Mucosa of gallbladder (tissue), 1 donor: ENCODE measurements around the gene SRGAP1. TPM values are rescaled to one million over a fixed set of nuclear protein-coding genes. Genes with fewer than 3 reads are reported as not detected.

Experiments
- DNase-seq: peaks from one replicate; pipeline ENCODE4 v3.0.0-alpha.2; 2020; ENCODE audit warnings: low spot score
- total RNA-seq: library from RNA; stranded (reverse); gene quantifications from one replicate; pipeline ENCODE4 v1.2.1, GENCODE V29; 2021
- donor health status: DM: no; HTN: no; CAD: no.

Gene SRGAP1
- total RNA-seq, 1 donor from 2014 or later: 13.5 TPM

DNA sequence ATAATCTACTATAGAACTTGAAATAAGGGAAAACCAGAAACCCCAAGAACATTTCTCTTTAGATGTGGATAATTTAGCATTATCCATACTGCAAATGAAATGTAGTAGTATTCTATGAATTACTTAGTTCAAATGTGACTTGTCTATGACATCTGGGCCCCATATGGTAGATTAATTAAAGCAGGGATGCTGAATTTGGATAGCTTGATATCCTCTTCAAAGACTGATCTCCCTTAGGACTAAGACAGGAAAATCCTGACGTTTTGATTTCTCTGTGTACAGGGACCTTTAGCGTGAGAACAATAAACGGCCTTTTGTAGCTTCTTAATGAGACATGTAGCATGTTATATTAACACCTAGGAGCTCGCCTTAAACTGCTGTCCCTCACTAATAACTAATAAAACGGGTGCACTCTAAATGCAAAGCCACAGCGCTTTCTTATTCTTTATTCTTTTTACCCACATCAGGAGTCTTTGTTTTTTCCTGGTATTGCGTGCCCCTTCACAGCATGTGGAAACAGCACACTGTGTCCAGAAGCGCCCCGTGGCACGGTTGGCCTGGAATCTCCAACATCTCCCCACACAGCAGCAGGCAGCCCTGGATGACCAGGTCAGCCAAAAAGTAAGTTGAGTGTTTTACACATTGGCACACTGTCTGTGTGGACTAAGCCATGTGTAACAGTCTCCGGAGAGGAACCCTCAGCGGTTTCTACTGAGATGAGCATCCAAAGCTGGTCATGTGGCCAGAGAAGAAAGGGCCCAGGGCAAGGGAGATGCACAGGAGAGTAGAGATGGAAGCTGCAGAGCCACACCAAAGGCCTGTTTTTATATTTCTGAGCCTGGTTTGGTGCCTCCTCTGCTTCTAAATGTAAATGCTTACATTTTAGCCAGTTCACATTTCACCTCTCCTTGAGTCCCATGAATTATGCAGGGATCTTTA lies 93.1 kb downstream of the SRGAP1 start:
- no peak for DNase-seq

DNA sequence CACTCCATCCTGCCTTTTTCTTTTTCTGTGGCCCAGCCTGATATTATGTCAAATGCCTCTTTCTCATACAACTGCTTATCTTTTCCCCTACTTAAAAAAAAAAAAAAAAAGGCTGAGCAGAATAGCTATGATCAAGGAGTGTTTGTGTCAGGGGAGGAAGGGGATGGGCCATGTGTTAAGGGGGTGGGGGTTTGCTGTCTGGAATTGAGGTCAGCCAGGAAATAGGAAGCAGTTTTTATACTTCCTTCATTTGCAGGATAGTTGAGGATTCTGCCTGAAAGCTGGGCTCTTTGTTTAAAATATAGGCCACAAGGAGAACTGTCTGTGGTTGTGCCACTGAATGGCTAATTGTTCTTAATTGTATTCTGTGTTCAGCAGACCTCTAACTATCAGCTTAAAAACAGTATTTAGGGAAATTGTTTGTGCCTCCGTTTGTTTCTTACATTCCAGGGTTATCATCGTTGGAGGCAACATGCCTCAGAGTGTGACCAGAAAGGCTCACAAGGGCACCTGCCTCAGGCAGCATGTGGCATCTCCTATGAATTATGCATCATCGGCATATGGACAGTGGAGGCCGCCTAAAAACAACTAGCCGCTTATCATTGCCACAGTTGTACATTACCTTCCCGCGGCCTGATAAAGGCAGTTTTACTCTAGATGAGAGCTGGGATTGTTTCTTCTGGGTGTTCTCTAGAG lies 96.0 kb downstream of the SRGAP1 start:
- no peak for DNase-seq

DNA sequence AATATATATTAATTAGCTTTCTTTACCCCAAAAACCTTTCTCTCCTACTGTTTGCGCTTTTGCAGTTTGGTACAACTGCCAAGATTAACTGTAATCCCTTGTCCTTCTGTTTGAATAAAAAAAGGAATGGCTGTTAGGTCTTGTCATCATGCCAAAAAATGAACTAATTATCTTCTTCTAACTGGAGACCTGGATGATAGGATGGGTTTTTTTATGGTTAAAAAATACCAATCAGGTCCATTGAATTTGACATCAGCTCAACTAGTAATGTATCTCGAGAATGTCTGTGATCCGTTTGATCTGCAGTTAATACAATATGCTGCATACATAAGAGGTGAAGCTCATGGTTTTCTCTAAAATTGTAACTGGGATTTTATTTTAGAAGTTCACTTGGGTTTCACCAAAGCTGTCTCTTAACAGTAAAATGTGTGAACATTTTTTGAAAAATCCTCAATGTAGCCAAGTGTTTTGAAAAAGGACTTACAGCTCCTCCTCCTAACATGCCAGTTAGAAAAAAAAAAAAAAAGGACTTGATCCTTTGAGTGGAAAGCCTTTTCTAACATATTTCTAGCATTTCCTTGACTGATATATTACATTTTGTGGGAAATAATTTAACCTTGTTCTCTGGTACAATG lies 96.8 kb downstream of the SRGAP1 start:
- DNase-seq: no peak

DNA sequence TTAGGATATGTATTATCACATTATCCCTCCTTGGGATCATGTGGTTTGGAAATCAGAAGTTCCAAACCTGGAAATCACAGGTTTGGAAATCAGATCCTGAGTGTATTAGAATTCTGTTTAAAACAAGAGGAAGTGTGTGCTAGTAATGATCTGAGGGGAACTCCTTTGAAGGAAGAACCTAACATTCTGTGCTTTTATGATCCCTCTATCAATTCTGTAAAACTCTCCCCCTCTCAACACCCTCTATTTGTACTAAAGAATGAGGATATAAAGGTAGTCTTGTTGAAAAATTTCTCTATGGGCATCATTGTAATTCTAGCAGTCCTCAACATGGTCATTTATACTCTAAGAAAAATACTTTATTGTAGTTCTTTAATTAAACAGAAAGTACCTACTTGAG lies 97.4 kb downstream of the SRGAP1 start:
- DNase-seq: no peak

DNA sequence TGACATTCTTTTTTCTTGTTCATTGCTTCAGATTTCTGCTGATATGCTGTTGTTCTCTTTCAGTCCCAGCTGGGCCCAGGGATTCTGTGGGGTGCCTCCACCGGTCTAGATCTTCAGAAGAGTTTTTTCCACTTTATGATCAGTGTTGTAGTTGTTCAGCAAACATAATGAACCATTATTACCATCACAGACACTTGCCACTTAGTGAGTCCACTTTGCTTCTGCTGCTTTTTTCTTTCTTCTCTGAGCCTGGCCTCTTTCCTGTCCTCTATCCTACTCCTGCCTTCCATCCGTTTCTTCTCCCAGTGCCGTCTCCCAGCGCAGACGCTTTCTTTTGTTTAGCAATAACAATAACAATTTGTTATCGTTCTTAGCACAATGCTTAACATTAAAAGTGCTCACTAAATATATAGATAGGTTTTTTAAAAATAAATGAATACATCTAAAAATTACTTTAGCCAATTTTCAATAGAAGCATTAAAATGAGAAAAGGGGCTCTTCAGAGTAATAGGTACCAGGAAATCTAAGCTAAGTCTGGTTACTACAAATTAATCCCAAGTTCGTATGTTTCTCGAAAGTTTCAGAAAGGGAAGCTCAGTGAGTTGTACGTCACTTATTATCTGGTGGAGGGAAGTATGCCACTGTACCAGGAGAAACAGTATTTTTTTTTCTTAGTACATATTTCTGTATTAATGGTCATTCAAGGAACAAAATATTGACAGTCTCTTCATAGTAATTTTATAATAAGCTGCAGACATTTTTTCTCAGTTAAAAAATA lies 98.2 kb downstream of the SRGAP1 start:
- DNase-seq: no peak

DNA sequence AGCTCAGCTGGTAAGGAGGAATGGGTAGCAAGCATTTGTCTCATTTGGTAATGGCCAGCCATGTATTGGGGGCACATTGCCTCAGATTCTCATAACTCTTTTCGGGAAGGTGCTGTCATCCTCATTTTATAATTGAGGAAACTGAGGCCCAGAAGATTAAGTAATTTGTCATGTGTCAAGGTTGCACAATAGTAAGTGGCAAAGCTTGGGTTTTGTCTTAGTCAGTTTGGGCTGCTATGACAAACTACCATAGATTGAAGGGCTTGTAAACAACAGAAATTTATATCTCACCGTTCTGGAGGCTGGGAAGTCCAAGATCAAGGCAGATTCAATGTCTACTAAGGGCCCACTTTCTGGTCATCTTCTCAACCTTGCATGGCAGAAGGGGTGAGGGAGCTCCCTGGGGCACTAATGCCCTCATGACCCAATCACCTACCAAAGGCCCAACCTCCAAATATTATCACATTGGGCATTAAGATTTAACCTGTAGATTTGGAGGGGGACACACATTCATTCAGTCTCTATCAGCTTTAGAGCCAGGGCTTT lies 99.6 kb downstream of the SRGAP1 start:
- no peak for DNase-seq

DNA sequence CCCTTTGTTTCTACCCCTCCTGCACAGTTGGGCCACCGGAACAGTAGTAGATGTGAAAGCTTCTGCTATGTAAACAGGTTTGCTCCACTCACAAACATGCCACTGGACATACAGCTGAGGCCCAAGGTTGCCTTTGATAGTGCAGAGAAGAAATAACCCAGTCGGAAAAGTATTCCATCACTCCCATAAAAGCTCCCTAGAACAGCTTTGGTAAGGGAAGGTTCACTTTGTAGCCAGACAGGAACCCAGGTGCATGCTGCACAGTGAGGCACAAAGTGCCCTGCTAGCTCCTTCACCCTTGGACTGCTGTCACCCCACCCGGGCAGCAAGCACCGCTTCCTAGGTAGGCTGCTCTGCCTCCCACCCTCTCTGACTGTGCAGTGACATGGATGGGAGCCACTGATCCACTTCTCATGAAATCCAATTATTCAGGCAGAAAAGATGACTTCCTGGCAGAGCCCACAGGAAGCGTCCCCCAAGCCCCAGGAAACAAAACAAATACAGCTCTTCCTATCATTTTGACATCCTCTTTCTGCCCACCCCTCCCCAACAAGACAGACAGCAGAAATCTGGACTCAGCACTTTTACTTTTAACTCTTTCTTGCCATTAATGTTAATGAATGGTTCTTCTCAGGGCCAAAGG lies 100.2 kb downstream of the SRGAP1 start:
- no peak for DNase-seq

DNA sequence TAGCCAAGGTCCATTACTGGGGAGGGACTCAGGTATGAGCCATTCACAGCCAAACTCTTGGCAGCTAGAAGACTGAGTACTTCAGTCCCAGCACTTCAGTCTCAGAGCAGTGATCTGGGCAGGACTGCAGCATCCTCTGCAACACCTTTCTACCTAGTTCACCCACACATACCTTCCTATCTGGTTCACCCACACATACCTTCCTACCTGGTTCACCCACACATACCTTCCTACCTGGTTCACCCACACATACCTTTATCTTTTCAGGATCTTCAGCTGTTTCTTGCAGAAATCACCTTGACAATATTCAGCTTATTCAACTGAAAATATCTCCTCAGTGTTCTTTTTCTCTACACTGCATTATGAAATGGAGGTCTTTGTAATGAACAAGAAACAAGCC lies 101.3 kb downstream of the SRGAP1 start:
- DNase-seq: no peak

DNA sequence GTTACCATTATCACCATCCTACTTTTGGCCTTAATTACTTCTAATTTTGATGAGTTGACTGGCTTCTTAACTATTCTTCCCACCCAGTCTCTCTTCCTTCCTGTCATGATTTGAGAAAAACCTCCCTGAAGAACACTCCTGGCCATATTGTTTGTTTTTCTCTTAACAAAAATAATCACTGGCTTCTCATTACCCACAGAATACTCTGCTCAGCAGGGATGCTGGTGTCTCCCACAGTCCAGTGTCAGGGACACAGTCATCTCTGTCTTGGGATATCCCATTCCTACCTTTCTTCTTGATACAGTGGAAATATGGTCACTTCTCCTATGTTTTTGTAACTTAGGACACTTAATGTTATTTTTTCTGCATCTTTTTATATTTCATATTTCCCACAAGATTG lies 103.7 kb downstream of the SRGAP1 start:
- no peak for DNase-seq

DNA sequence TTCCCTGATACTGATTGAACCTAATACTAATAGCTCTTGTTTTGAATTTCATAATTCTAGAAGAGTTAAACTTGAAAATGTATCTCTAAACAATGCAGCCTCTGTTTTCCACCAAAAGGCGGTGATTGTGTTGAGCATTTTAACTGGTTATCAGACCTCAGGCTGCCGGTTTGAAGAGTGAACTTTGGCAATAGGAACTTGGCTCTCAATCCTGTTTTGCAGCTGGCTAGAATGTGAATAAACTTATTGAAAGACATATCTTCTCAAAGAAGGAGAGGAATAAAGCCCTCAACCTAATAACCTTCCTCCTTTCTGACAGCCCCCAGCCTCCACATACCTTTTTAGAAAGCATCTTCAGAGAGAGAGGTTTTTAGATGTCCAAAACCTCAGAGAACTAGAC lies 105.4 kb downstream of the SRGAP1 start:
- peak; percentile 22 for DNase-seq

DNA sequence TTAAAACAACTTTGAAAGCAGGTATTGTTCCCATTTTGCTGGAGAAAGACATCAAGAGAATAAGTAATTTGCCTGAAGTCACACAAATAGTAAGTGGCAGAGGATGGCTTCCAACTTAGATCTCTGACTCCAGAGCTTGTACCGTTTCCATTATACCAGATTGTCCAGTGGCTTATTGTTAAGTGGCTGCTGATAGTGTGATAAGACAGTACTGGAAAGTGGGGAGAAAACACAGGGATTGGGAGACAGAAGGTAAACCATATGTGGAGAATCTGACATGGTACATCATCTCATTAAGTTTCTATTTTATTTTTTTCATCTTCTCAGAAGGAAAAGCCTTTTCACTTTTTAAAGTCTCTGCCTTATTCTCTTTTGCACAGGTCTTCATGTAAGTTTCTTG lies 108.5 kb downstream of the SRGAP1 start:
- no peak for DNase-seq

DNA sequence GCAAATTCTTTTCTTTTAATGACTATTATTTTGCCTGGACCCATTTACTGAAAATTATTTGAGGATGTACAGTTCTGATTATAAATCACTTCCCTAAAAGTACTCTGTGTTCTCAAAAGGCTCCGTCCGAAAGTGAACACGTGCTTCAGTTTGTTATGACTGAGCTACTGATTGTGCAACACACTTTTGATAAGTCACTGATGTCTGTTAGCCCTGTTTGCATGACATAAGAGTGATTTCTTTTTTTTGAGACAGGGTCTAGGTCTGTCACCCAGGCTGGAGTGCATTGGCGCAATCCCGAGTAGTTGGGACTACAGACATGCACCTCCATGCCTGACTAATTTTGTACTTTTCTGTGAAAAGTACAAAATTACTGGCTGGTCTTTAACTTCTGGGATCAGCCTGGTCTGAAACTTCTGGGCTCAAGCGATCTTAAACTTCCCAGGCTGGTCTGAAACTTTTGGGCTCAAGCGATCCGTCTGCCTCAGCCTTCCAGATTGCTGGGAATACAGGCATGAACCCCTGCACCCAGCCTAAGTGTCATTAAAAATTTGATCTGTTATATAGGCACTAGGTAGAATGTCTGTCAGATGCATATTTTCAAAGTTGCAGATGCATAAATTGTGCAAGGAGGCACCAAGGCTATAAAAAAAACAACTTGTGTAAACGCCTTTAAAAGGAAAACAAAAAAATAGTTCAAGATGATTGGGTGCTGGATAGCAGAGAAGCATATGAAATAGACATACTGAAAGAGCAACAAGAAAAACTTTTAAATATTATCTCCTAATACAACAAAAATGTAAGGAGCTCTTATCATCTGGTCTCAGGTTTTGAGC lies 111.5 kb downstream of the SRGAP1 start:
- DNase-seq: peak; percentile 58

DNA sequence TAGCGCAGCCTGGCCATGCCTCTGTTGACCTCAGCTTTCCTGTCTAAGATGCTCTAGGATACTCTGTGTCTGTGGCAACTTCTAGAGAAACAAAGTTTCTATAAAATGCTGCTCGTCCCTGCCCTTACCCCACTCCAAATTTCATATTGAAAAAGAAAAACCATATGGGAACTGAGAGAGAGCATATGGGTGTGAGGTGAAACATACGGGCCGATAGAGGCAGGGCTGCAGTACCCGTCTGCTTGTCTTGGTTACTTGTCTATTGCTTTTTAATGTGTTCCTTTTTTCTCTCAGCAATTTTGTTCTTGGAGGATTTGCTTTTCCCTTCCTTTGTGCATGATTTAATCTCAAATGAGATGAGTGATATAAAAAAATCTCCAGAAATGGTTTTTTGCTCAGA lies 113.0 kb downstream of the SRGAP1 start:
- no peak for DNase-seq

DNA sequence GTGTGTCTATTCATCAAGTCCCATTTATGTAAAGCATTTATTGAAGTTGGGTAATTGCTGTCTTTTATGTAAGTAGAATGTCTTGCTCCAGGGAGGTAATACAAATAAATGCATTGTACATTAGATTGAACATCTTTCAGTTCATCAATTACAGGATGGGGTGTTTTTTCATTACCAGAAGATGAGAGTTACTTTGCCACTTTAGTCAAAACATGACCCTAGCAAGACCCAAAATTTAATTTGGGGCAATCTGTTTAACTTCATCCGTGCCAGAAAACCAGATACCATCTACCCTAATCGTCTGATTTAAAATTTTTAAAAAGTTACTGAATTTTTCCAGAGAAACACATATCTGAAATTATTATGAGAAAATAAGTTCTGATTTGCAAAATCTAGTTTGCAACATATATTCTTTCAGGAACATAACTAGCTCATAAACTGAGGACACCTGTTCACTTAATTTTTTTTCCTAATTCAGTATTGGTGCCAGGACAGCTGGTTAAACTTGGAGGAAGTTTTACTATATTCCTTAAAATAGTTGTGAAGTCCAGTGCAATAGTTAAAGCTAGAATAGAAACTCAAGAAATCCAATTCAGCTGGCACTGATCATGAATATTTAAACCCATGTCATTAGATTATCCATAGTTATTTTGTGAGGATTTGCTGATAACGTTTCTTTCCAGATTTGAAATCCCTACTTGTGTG lies 114.5 kb downstream of the SRGAP1 start:
- DNase-seq: no peak

DNA sequence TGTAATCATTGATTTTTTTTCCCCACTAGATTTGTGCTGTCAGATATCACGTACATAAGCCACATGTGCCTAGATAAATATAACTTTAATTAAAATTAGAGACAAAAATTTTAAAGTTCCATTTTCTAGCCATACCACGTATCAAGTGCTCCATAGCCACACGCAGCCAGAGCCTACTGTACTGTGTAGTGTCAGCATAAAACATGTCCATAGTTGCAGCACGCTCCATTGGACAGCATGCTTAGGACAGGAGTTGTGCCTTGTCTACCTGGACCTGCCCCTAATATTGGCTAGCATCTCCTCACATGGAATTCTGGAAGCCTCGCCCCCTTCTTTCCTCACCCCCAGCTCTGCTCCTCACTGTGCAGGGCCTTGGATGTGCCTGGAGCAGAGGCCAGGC lies 116.5 kb downstream of the SRGAP1 start:
- DNase-seq: no peak

DNA sequence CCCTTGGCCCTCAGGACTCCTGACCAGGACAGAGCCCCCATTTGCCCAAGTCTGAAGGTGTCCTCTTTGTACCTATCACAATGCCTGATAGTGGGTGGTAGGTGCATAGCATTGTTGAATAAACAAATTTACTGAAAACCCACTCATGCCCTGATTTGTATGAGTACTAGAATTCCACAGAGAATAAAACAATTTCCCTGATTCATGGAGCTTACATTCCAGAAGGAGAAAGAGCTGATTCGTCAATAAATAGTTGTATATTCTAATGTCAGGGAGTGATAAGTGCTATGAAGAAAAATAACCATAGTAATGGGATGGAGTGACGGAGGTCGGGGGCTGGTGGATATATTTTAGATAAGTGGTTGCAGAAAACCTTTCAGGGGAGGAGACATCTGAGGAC lies 117.0 kb downstream of the SRGAP1 start:
- no peak for DNase-seq

DNA sequence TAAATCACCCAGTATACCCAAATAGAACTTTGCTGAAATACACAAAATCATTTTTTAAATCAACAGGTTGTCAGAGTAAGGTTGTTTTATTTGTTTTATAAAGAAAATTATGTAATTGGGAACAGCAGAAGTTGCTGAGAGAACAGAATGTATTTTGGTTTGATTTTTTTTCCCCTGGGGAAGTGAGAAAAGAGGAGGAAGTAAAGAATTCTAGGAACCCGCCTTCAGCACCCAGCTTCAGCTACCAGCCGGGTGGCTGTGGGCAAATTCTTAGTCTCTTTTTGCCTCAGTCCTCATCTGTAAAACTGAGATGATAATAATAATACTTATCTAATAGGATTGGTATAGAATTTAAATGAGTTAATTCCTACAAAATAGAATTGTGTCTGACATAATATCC lies 119.4 kb downstream of the SRGAP1 start:
- no peak for DNase-seq

DNA sequence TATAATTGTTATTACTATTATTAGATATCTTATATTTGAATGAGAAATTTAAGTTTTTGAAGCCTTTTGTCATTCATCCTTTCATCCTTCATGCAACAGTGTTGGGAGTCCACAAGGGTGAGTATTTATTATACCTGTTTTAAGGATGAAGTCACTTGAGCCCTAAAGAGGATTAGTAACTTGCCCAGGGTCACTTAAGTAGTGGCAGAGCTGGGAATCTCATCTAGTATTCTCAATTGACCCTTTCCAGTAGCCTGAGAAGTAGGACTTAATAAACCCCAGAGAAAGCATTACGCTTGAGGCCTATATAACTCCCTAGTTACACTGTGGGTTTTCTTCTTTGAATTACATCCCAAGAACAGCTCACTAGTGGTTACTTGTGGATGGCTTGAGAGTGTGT lies 119.8 kb downstream of the SRGAP1 start:
- DNase-seq: no peak

DNA sequence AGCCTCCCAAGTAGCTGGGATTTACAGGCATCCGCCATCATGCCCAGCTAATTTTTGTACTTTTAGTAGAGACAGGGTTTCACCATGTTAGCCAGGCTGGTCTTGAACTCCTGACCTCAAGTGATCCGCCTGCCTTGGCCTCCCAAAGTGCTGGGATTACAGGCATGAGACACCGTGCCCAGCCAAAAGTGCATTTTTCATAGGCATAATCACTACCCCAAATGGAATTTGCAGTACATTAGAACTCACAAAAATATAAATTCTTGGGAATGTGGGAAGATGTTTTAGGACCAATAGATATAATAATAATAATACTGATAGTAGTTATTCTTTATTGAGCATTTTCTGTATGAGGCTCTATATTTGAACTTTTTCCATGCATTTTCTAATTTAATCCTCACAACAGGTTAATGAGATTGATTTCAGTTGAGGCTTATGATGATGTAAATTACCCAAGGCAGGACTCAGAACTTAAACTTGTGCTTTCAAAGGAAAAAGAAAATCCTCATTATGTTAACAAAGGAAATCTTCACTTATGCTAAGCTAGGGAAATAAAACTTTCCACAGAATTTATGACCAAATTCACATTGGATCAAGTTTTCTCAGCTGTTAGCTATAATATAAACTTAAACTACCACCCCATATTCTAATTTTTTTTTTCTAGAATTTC lies 121.6 kb downstream of the SRGAP1 start:
- no peak for DNase-seq
